HG03378 (cell line): ENCODE results near the gene RLN2.
"Not testable (repeated sequence)": the region's sequence is repeated elsewhere in the genome, so short reads cannot be mapped to it uniquely, and the experiment has no call there.

Experiments used
- ATAC-seq: cut with Tn5 transposase; IDR thresholded peaks from one replicate; pipeline ENCODE4 v1.9.1; 2021; ENCODE audit warnings: mild to moderate bottlenecking, moderate library complexity; ENCODE audit not compliant: unreplicated experiment

RLN2 gene, protein sequence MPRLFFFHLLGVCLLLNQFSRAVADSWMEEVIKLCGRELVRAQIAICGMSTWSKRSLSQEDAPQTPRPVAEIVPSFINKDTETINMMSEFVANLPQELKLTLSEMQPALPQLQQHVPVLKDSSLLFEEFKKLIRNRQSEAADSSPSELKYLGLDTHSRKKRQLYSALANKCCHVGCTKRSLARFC

DNA sequence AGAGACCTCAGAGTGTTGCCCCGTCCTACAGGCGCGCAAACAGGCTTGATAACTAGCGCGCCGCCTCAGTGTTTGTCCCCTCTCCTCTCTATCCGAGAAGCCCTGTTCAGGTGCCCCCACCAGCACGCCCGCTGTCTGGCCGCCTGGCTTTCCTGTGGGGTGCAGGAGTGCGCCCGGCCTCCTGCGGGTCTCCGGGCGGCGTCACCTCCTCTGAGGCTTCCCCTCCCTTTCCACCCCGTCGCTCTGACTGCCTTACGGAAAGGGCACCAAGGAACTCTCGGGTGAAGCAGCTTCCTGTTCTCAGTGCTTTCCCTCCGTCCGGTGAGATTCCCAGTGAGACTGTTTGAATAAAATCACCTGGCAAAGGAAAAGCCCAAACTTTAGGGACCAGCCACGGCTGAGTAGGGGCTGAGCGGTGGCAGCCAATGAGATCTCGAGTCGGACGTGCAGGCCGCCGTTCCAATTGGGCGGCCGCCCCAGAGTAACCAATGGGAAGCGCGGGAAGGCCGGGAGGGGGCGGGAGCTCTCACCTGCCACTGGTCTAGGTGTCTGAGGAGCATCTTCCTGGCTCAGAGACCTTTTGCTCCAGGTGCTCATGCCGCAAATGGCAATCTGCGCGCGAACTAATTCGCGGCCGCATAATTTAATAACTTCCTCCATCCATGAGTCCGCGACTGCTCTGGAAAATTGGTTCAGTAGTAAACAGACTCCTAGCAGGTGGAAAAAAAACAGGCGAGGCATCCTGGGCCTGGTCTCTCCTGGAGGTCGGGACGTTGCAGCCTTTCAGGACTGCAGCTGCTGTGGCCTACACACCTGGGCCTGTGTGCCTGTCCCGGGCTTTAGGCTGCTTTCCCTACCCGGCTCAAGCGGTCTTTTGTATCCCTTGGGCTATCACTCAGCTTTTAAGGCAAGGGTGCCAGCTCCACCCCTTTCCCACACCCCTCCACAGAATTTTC, at the start of gene RLN2:
Gene RLN2, minus strand, starts transcription at position 877 of the 956 bp plus-strand sequence. Its CDS starts 136 bp downstream, at position 741.
- peak; percentile 98 for ATAC-seq

DNA sequence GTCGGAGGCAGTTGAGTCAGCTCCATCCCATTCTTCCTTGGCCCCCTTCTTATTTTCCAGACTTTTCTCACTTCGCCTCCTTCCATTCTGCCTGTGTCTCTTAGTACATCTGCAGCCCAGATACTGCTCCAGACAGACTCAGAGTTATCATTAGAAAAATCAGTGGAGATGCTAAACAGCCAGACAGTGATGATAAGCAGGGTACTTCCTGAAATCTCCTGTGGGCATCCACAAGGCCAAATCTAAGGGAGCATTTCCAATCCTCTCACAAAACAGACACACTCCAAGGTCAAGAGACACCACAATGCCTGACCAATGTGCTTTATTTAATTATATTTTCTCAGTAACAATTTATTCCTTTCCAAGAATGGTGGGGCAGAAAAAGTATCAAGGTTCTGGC, 49.7 kb upstream of the RLN2 start:
- ATAC-seq, result no peak

DNA sequence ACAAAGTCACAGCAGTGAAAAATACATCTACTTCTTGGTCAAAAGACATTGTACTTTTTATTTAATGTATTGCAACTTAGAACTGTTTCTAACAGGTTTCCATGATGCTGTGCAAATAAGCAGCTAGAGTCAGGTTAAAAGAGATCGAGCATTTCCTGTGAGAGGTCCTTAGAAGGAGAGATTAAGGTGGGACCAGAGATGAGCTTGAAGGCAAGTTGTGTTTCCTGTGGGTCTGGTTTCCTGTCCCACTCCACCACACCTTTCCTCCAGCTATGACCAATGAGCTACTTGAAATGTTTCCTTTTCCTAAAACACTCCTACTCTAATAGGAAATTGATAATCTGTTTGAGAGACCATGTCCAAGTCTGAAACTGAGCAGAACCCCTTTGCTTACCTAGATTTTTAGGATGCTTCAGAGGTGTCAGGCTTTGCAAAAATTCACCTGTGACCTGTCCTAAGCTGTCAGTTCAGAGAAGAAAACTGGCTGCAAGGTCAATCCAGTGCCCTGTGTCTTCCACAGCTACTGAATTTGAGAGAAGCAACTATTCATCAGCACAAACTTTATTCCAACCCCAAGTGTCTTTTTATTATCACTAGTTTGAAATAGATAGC, 48.2 kb upstream of the RLN2 start:
- no peak for ATAC-seq

DNA sequence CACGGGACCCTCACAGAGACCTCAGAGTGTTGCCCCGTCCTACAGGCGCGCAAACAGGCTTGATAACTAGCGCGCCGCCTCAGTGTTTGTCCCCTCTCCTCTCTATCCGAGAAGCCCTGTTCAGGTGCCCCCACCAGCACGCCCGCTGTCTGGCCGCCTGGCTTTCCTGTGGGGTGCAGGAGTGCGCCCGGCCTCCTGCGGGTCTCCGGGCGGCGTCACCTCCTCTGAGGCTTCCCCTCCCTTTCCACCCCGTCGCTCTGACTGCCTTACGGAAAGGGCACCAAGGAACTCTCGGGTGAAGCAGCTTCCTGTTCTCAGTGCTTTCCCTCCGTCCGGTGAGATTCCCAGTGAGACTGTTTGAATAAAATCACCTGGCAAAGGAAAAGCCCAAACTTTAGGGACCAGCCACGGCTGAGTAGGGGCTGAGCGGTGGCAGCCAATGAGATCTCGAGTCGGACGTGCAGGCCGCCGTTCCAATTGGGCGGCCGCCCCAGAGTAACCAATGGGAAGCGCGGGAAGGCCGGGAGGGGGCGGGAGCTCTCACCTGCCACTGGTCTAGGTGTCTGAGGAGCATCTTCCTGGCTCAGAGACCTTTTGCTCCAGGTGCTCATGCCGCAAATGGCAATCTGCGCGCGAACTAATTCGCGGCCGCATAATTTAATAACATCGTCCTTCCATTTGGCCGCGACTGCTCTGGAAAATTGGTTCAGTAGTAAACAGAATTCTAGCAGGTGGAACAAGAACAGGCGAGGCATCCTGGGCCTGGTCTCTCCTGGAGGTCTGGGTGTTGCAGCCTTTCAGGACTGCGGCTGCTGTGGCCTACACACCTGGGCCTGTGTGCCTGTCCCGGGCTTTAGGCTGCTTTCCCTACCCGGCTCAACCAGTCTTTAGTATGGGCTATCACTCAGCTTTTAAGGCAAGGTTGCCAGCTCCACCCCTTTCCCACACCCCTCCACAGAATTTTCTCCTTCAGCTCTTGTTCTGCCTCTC, 34.8 kb upstream of the RLN2 start, which contains the start of gene RLN1:
Gene RLN1, minus strand, starts transcription at position 885 of the 990 bp plus-strand sequence. Its CDS starts 130 bp downstream, at position 755.
- ATAC-seq, result peak; percentile 96

DNA sequence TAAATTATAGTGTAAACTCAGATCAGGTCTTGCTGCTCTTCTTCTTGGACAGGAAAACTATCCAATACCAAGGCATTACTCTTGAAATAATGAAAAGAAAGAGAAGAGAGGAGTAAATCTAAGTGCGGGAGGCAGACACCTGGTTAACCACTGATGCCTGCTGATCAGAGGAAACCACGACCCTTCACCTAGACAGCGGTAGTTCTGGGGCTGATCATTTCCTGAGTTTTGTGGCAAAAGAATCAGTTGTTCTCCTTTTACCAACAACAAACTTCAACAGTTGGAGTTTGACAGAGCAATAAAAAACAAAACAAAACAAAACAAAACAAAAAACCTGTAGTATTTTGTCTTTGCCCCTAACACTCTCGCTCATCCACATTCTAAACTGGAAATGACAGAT, 32.2 kb upstream of the RLN2 start:
- ATAC-seq, result no peak

DNA sequence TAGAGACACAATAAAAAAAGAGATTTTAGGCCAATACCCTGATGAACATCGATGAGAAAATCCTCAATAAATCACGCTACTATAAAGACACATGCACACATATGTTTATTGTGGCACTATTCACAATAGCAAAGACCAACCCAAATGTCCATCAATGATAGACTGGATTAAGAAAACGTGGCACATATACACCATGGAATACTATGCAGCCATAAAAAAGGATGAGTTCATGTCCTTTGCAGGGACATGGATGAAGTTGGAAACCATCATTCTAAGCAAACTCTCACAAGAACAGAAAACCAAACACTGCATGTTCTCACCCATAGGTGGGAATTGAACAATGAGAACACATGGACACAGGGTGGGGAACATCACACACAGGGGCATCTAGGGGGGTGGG, 26.8 kb upstream of the RLN2 start:
- not testable (repeated sequence) for ATAC-seq

DNA sequence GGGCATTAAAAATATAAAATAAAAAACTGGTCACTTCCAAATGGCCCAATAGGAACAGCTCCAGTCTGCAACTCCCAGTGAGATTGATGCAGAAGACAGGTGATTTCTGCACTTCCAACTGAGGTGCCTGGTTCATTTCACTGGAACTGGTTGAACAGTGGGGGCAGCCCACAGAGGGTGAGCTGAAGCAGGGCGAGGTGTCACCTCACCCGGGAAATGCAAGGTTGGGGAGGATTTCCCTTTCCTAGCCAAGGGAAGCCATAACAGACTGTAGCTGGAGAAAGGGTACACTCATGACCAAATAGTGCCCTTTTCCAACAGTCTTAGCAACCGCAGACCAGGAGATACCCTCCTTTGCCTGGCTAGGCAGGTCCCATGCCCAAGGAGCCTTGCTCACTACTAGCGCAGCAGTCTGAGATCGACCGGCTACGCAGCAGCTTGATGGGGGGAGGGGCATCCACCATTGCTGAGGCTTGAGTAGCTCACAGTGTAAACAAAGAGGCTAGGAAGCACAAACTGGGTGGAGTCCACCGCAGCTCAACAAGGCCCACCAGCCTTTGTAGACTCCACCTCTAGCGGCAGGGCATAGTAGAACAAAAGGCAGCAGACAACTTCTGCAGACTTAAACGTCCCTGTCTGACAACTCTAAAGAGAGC, 22.5 kb upstream of the RLN2 start:
- ATAC-seq, result no peak

DNA sequence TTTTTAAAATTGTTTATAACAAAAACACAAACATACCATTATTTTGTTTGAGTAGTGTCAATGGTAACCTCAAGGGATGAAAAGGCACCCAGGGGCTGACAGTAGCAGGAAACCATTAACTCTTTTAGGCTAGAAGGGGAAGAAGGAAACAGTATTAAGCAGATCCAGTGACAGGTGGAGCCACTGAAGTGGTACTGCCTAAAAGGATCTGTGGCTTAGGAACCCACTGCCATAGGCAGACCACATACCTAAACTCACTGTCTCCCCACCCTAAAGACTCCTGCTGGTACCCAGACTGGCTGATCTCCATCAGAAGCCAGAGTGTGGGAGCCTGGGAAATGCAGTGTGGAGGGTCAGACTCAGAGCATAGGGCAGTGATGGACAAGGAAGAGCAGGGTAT, 21.7 kb upstream of the RLN2 start:
- no peak for ATAC-seq

DNA sequence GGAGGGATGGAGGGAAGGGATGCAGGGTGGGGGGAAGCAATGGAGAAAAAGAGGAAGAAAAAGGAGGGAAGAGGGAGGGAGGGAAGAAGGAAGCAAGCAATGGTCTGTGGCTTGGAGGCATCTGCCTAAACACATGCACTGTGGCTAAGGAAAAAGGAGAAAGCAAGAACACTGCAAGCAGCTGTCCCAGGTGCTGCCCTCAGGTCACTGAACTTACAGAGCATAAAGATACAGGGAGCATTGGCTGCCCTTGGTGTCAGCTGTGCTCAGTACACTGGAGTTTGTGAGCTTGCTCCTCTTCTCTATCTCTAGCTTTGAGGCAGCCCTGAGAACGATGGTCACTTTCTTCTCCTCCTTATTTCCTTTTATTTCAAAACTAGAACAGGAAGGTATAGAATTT, 17.1 kb upstream of the RLN2 start:
- not testable (repeated sequence) for ATAC-seq

DNA sequence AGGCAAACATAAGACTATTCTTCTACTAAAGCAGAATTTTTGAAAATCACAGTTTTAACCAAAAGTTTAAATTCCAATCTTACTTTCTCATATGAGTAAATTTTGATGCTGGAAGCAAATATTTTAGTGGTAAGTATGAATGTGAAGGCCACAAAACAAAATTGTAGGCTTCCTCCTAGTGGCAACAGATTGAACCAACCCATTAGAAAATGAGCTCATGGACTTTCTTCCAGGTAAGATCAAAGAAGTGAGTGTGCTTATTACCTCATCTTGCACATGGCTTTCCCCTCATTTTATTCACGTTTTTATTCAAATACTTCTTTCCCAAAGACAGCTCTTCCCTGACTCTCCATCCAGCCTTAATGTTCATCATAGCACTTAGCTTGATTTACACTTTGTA, 16.5 kb upstream of the RLN2 start:
- ATAC-seq, result no peak

DNA sequence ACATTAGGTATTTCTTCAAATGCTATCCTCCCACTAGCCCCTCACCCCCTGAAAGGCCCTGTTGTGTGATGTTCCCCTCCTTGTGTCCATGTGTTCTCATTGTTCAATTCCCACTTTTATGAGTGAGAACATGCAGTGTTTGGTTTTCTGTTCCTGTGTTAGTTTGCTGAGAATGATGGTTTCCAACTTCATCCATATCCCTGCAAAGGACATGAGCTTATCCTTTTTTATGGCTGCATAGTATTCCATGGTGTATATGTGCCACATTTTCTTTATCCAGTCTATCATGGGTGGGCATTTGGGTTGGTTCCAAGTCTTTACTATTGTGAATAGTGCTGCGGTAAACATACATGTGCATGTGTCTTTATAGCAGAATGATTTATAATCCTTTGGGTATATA, 11.9 kb upstream of the RLN2 start:
- ATAC-seq, result not testable (repeated sequence)

DNA sequence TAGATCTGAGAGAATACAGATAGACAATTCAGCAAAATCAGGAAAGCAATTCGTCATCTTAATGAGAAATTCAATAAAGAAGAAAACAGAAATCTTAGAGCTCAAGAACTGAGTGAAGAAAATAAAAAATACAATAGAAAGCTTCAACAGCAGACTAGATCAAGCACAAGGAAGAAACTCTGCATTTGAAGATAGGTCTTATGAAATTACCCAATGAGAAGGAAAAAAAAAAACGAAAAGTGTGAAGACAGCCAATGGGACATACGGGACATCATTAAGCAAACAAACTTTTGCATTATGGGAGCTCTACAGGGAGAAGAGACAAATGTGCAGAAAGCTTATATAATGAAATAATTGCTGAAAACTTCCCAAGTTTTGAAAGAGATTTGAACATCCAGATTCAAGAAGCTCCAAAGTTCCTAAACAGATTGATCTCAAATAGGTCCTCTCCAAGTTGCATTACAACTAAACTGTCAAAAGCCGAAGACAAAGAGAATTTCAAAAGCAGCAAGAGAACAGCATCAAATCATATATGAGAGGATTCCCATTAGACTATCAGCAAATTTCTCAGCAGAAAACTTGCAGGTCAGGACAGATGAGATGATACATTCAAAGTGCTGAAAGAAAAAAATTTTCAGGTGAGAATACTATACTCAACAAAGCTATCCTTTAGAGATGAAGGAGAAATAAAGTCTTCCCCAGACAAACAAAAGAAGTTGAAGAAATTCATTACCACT, 10.8 kb upstream of the RLN2 start:
- ATAC-seq, result no peak

DNA sequence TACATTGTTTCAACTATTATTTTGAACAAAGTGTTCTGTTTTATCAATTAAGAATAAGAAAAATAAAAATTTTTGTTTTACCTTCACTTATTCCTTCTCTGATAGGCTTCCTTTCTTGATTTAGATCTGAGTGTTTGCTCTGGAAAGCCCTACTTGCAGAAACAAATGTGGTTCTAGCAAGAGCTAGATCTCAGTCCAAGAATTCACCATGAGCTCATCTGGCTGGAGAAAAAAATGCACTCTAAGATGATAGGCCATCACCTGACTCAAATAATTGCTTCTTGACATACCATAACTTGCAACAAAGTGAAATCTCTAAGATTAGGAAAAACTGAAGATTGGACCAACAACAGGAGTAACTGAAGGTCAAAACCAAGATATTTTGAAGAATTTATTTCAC, 6.3 kb upstream of the RLN2 start:
- ATAC-seq, result no peak

DNA sequence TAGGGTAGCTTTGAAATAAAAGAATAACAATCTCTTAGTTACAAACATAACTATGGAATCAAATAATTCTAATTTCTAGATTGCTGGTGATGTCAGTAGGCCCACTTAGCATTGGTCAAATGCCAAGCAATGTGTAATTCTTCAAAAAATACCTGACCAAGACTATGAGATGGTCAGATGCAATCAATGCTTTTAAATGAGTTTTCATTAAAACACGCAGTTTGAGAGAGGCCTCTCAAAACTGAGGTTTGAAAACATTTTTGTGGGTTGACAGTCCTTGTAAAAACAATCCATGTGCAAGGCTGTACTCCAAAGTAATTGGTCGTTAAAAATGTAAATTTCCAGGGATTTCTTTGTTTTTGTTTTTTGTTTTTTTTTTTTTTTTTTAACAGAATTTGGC, 1.2 kb upstream of the RLN2 start:
- no peak for ATAC-seq

DNA sequence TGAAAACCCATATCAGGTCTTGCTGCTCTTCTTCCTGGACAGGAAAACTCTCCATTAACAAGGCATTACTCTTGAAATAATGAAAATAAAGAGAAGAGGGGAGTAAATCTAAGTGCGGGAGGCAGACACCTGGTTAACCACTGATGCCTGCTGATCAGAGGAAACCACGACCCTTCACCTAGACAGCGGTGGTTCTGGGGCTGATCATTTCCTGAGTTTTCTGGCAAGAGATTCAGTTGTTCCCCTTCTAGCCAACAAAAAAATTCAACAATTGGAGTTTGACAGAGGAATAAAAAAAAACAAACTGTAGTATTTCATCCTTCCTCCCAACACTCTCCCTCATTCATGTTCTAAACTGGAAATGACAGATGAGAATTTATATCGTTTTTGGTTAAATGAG, 3.0 kb downstream of the RLN2 start:
- ATAC-seq, result no peak

DNA sequence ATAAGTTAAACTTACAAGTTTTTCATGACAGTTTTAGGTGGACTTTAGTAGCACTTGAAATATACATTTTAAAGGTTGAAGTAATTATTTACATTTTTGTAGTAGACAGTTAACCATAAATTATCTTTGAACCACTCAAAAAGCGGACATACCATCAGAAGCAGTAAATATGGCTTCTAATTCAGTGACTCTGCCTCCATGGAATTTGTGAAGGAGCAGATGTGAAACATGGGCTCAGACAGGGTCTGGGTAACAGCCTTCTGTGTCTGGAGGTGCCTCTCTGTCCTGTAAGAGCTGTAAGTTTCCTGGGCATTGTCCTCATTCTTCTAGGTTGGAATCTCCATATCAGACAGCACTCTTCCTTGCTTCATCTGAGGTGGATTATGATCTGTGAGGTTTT, 12.4 kb downstream of the RLN2 start:
- ATAC-seq, result no peak

DNA sequence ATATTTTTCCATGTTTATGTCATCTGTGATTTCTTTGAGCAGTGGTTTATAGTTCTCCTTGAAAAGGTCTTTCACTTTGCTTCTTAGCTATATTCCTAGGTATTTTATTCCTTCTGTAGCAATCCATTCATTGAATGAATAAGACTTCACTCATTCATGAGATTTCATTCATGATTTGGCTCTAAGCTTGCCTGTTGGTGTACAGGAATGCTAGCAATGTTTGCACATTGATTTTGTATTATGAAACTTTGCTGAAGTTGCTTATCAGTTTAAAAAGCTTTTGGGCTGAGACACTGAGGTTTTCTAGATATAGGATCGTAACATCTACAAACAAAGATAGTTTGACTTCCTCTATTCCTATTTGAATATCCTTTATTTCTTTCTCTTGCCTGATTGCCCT, 15.9 kb downstream of the RLN2 start:
- no peak for ATAC-seq

DNA sequence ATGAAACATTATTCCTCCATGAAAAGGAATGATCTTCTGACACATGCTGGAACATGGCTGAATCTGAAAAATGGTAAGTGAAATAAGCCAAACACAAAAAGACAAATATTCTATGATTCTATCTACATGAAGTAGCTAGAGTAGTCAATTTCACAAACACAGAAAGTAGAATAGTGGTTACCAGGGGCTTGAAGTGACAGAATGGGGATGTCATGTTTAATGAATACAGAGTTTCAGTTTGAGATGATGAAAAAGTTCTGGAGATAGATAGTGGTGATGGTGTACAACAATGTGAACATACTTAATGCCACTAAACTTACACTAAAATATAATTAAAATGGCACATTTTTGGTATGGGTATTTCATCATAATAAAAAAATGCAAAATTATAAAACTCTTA, 18.3 kb downstream of the RLN2 start:
- ATAC-seq, result no peak

DNA sequence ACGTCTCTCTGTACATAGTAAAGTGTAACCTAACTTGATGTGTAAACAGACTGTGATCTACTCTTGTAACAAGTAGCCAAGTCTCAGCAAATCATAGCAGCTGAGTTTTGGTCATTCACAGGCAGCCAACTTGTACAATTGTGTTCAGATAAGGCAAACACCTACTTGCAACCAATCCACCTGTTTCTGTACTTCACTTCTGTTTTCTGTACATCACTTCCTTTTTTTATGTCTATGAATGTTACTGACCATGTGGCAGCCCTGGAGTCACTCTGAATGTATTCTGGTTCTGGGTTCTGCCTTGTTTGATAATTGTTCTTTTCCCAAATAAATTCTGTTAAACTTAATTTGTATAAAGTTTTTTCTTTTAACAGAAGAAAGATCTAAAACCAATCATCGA, 26.0 kb downstream of the RLN2 start:
- ATAC-seq, result no peak
